HG02798 (cell line): Measurements from ENCODE around the gene PRKAG1.

Source experiments
- ATAC-seq: cut with Tn5 transposase; IDR thresholded peaks from one replicate; pipeline ENCODE4 v1.9.1; 2021; ENCODE audit warnings: mild to moderate bottlenecking; ENCODE audit not compliant: unreplicated experiment, poor library complexity

The PRKAG1 gene

DNA sequence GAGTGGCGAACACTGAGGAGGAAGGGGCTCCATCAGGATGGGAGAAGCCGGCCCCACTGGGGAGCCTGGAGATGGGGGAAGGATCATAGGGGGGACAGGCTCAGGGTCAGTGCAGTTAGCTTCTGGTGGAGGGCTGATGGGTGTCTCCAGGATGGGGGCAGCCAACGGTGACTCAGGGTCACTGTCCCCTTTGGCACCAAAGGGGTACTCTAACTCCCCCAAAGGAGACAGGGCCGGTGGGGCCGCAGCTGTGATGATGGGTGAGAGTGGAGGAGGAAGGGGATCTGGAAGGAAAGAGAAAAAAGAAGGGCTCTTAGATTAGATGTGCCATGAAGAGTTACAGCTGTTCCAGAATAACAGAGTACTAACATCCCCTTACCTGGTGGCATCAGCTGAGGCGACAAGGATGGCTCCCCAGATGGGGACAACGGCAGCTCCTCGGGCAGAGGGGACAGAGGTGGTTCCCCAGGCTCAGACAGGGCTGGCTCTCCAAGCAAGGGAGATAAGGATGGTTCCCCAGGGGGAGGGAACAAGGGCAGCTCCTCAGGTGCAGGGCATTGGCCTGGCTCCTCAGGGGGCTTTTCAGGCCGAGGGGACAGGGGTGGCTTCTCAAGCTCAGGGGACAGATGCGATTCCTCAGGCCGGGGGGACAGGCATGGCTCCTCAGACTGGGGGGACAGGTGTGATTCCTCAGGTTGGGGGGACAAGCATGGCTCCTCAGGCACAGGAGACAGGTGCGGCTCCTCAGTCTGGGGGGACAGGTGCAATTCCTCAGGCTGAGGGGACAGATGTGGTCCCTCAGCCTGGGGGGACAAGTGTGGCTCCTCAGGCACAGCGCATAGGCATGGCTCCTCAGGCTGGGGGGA lies 32.2 kb upstream of the PRKAG1 start:
- ATAC-seq = no peak

GRCh38 chr12:49049566-49050224 lies 31.1 kb upstream of the PRKAG1 start:
- no peak for ATAC-seq

DNA sequence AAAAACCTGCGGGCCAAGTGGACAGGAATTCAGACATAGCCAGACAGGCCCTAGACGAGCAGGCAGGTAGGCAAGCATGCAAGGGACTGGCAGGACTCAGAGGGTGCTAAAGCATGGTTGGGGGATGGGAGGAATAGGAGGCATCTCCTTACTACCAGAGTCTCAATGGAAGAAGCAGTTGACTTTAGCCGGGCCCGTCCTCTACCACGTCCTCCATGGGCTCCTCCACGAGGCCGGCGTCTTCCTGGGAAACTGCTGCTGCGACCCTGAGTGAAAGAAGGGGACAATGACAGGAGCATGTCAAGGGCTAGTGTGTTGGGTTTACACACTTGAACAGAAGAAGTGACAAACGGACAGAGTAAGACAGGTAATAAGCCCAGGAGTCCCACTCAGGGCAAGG lies 30.4 kb upstream of the PRKAG1 start:
- no peak for ATAC-seq

GRCh38 chr12:49046129-49046895 lies 27.7 kb upstream of the PRKAG1 start:
- no peak for ATAC-seq

DNA sequence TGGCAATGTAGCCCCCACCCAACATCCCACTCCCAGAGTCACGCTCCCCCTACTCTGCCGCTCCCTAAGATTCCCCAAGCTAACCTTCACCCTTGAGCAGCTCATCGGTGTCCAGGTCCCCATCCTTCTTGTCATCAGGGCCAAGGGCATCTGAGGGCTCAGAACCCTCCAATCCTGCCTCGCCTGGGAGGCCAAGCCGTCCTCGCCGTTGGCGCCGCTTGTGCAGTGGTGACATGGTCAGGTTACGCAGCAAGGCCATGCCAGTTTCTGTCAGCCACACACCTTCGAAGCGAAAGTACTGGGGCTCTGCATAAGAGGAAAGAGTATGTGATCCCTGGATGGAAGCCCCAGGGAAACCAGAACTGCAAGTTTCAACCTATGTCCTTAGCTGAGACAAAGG lies 26.1 kb upstream of the PRKAG1 start:
- no peak for ATAC-seq

GRCh38 chr12:49043856-49044258 lies 25.3 kb upstream of the PRKAG1 start:
- no peak for ATAC-seq

DNA sequence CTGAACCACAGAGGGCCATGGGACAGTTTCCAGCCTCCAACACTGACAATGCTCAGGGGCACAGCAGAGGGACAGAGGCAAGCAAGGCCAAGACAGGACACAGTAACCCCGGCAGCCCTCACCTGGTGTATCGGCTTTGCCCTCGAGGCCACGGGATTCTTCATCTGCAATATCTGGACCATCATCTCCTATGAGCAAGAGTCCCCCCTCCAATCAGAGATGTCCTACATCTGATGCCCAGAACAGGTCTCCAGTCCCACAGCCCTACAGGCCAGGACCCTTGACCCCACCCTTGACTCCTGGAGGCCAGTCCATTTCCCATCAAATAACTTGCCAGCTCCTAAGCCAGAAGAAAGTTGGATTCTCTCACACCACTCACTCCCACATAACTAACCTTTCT lies 24.7 kb upstream of the PRKAG1 start:
- ATAC-seq = no peak

- ATAC-seq = no peak
Measured at GRCh38 chr12:49041881-49042484, 23.4 kb upstream of the PRKAG1 start.

- ATAC-seq = no peak
Measured at GRCh38 chr12:49041036-49041880, 22.7 kb upstream of the PRKAG1 start.

- ATAC-seq = no peak
Measured at GRCh38 chr12:49040364-49040855, 21.8 kb upstream of the PRKAG1 start.

- ATAC-seq = no peak
Measured at GRCh38 chr12:49039421-49040363, 21.1 kb upstream of the PRKAG1 start.

- ATAC-seq = no peak
Measured at GRCh38 chr12:49038291-49038955, 19.8 kb upstream of the PRKAG1 start.

DNA sequence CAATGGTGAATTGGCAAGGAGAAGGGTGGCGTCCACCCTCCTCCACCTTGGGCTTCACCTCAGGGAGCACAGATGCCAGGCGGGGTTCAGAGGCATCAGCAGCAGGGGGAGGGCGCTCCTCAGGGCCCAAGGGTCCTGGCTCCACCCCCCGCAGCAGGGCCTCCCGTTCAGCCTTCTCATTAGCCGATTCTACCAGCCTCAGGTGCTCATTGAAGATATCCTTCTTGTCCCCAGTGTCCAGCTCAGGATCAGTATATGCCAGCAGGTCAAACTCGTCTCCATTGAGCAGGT lies 19.3 kb upstream of the PRKAG1 start:
- ATAC-seq = no peak

- no peak for ATAC-seq
Measured at GRCh38 chr12:49037111-49037946, 18.8 kb upstream of the PRKAG1 start.

DNA sequence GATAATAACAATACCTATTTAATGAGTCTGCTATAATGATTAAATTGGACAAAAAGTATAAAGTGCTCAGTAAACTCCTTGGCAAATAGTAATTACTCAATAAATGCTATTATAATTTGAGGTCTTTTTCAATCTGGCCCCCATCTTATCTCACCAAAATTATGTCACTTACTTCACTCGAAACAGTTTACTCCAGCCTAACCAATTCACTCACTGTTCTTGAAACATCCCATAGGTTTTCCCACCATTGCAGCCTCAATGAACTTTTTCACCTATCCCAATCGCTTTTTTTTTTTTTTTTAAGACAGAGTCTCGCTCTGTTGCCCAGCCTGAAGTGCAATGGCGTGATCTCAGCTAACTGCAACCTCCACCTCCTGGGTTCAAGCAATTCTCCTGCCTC lies 17.5 kb upstream of the PRKAG1 start:
- ATAC-seq = no peak

GRCh38 chr12:49034286-49034622 lies 15.7 kb upstream of the PRKAG1 start:
- ATAC-seq = no peak

DNA sequence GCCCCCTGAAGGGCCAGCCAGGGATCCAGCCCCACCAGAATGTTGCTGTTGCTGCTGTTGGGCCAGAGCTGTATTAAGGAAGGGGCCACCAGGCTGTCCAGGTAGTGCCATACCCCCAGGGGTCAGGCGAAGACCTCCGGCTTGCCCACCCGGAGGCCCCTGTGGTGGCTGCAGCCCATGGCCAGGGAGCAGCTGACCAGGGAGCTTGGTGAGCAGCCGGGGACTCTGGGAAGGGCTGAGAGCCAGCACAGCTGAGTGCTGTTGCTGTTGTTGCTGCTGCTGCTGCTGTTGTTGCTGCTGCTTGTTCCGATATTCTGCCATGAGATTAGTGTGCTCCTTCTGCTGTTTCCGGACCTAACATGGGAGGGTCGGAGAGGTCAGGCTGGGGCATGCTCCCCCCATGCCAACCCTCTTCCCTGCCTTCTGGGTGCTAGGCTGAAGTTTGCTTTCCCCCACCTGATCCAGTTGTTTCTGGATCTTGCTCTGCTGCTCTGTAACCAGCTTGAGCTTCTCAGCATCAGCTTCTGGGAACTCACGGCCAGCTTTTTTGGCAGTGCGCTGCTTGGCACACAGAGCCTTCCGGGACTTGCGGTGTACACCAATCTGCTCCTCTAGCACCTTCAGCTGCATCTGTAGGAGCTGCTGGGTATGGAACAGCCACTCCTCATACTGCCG lies 15.2 kb upstream of the PRKAG1 start:
- ATAC-seq = no peak
